ENCODE data around the gene TGFBR1.

DNA sequence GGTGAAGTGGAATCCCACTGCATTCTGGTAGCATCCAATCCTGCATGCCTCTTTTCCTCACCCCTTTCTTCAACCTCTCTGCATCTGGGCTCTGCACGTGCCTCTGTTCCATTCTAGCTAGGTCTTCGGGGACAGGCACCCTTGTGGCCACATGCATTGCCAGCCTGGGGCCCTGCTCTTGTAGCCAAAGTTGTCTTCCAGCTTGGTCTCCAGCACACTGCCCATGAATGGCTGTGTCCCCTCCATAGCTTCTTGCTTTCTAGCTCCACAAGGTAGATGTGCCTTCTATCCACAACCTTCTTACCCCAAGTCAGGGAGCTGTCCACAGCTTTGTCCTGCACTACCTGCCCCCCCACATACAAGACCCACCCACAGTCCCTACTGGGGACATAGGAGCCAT lies 84.3 kb downstream of the TGFBR1 start:
- TF ChIP-seq TAF1 (IDR thresholded peaks at IDR 0.05; ENCODE audit: borderline replicate concordance, low read depth, low read length) (no peak), POLR2A (IDR thresholded peaks at IDR 0.05; ENCODE audit: low read depth, low read length) (no peak), POLR2AphosphoS5 (IDR thresholded peaks at IDR 0.05; ENCODE audit: low read depth, low read length) (no peak)

Measured in GM12892 (cell line).